ENCODE measurements around the gene FOXF2. TPM values are rescaled to one million over a fixed set of nuclear protein-coding genes. Genes with fewer than 3 reads are reported as not detected.

Gene FOXF2
- total RNA-seq, 1 experiment from 2014 or later = not detected

DNA sequence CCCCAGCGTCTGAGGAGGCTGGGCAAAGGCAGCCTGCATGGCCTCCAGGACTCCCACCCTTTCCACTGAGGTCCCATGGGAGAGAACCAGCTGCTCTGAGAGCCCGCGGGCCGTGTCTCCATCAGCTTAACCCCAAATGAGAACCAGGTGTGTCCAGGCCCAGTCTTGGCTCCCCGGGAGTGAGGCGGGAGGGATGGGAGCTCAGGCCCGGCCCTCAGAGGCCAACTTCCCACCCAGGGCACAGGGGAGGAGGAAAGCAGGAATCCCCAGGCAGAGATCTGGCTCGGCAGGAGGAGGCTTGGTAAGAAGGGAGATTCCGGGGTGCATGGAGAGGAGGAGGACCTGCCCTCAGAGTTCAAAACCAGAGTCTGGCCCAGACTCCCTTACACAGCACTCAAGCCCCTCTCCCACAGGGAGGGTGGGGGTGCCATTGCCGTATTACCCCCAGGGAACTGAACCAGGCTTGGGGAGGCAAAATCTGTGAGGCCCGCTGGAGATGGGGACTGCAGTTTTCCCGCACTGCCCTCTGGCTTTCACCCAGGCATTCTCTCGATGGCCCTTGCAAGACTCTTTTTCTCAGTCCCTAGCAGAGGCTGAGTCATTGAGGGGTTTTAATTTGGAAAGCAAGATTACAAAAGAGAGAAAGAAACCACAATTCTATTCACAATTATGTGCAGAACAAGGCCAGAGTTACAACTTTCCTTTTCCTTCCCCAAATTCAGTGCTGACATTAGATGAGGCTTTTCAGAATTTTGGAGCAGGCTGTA lies 17.1 kb downstream of the FOXF2 start:
- H3K9me2 ChIP-seq (replicated peaks; ENCODE audit: insufficient read depth, low read length) = no peaks in the 10 kb centered on the region
- H3K27me3 ChIP-seq (ENCODE audit: low read length) = no peaks in the 10 kb centered on the region
- H3K4me3 ChIP-seq (ENCODE audit: low read length) = no peak overlapping the region
- H3K4me2 ChIP-seq (ENCODE audit: low read depth, low read length, poor library complexity, severe bottlenecking) = no peak overlapping the region
- H3K27ac ChIP-seq (ENCODE audit: low read length) = no peak overlapping the region
- no peak overlapping the region for H2AFZ ChIP-seq (ENCODE audit: low read length)
- no peak for DNase-seq
- no peak overlapping the region for H3K9ac ChIP-seq (ENCODE audit: low read length)
- H3K9me3 ChIP-seq (ENCODE audit: low read length) = no peaks in the 10 kb centered on the region
- H3K79me2 ChIP-seq (ENCODE audit: low read length) = no peaks in the 10 kb centered on the region
- H4K20me1 ChIP-seq (ENCODE audit: insufficient read depth, low read depth, low read length) = no peaks in the 10 kb centered on the region
- no peaks in the 10 kb centered on the region for H3K4me1 ChIP-seq (ENCODE audit: low read length)
- H3K36me3 ChIP-seq (ENCODE audit: insufficient read depth, low read length) = no peaks in the 10 kb centered on the region

DNA sequence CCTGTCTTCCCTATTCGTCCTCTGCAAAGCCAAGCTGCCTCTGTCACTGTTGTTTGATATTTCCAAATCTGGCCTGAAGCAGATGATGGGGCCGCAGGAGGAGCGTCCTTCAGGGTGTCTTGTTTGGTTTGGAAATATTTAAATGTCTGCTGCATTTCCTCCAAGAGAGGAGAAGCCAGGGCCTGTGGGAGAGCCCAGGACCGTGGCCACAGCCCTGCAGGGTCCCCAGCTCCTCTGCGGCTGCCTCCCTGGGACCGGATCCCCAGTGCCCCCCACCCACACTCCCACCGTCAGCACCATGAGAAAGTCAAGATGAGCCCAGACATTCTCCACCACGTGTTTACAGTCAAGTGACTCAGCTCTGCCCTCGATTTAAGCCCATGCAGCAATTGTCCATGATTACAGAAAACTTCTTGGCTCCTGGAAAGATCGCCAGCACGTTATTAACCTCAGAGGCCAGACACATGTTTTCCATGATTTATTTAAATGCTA lies 18.2 kb downstream of the FOXF2 start:
- H3K4me3 ChIP-seq (ENCODE audit: low read length) = no peak overlapping the region
- no peaks in the 10 kb centered on the region for H3K4me1 ChIP-seq (ENCODE audit: low read length)
- no peaks in the 10 kb centered on the region for H4K20me1 ChIP-seq (ENCODE audit: insufficient read depth, low read depth, low read length)
- no peaks in the 10 kb centered on the region for H3K79me2 ChIP-seq (ENCODE audit: low read length)
- no peaks in the 10 kb centered on the region for H3K9me2 ChIP-seq (replicated peaks; ENCODE audit: insufficient read depth, low read length)
- no peaks in the 10 kb centered on the region for H3K36me3 ChIP-seq (ENCODE audit: insufficient read depth, low read length)
- H3K4me2 ChIP-seq (ENCODE audit: low read depth, low read length, poor library complexity, severe bottlenecking) = no peak overlapping the region
- H2AFZ ChIP-seq (ENCODE audit: low read length) = no peak overlapping the region
- H3K9ac ChIP-seq (ENCODE audit: low read length) = no peak overlapping the region
- H3K27ac ChIP-seq (ENCODE audit: low read length) = no peak overlapping the region
- H3K27me3 ChIP-seq (ENCODE audit: low read length) = no peaks in the 10 kb centered on the region
- H3K9me3 ChIP-seq (ENCODE audit: low read length) = no peaks in the 10 kb centered on the region
- no peak for DNase-seq

DNA sequence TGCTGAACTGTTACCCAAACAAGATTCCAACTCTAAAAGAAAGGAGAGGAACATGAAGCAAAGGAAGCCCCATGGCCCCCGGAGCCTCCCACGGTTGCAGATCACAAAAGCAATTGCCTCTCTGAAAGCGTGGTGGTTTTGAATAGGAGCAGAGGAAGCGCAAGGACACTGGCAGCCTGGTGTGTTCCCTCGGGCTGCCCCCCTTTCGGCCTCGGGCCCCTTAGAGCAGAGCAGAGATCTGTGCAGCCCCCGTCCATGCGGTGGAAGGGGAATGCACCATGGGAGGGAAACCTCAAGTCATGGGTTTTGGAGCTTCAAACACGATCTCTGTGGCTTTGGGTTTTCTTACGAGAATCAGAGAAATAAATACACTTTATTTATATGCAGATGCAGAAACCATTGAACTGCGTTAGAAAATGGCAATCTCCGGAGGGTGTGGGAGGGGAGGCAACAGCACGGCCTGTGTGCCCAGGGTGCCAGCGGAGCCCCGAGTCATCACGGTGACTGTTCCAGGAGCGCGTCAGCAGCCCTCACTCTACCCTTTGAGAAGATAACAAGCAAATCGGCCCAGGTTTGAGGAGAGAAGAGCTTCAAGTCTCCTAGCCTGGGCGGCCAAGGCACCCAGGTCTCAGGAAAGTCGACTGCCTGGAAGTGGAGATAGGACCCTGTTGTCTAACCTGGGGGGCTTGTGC lies 20.5 kb downstream of the FOXF2 start:
- Histone ChIP-seq H4K20me1 (ENCODE audit: insufficient read depth, low read depth, low read length) (no peaks in the 10 kb centered on the region), H3K79me2 (ENCODE audit: low read length) (no peaks in the 10 kb centered on the region), H3K9me3 (ENCODE audit: low read length) (no peaks in the 10 kb centered on the region), H2AFZ (ENCODE audit: low read length) (no peak overlapping the region), H3K4me2 (ENCODE audit: low read depth, low read length, poor library complexity, severe bottlenecking) (no peak overlapping the region), H3K27ac (ENCODE audit: low read length) (no peak overlapping the region), H3K27me3 (ENCODE audit: low read length) (no peaks in the 10 kb centered on the region), H3K36me3 (ENCODE audit: insufficient read depth, low read length) (no peaks in the 10 kb centered on the region), H3K9me2 (replicated peaks; ENCODE audit: insufficient read depth, low read length) (no peaks in the 10 kb centered on the region), H3K4me1 (ENCODE audit: low read length) (no peaks in the 10 kb centered on the region), H3K9ac (ENCODE audit: low read length) (no peak overlapping the region), H3K4me3 (ENCODE audit: low read length) (no peak overlapping the region)
- DNase-seq = no peak

DNA sequence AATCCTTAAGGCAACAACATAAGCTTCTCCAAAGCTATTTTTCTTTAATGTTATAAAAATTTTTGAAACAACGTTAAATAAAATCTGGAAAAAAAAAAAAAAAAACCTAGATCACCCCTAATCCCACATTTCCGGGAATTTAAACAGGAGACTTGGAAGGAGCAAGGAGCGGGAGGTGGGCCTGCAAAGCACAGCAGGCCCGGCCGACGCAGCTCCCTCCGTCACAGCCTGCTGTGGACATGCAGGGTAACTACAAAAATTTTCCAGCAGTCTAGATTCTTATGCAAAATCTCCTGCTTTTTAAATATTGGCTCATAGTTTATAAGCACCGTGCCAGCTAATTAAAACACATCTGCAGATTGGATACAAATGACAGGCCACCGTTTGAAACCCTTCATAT lies 23.5 kb downstream of the FOXF2 start:
- no peaks in the 10 kb centered on the region for H4K20me1 ChIP-seq (ENCODE audit: insufficient read depth, low read depth, low read length)
- no peak overlapping the region for H2AFZ ChIP-seq (ENCODE audit: low read length)
- H3K4me1 ChIP-seq (ENCODE audit: low read length) = no peaks in the 10 kb centered on the region
- no peak overlapping the region for H3K9ac ChIP-seq (ENCODE audit: low read length)
- DNase-seq = no peak
- no peak overlapping the region for H3K4me2 ChIP-seq (ENCODE audit: low read depth, low read length, poor library complexity, severe bottlenecking)
- H3K27ac ChIP-seq (ENCODE audit: low read length) = no peak overlapping the region
- H3K79me2 ChIP-seq (ENCODE audit: low read length) = no peaks in the 10 kb centered on the region
- H3K9me2 ChIP-seq (replicated peaks; ENCODE audit: insufficient read depth, low read length) = no peaks in the 10 kb centered on the region
- H3K9me3 ChIP-seq (ENCODE audit: low read length) = no peaks in the 10 kb centered on the region
- H3K27me3 ChIP-seq (ENCODE audit: low read length) = no peaks in the 10 kb centered on the region
- H3K4me3 ChIP-seq (ENCODE audit: low read length) = no peak overlapping the region
- no peaks in the 10 kb centered on the region for H3K36me3 ChIP-seq (ENCODE audit: insufficient read depth, low read length)

DNA sequence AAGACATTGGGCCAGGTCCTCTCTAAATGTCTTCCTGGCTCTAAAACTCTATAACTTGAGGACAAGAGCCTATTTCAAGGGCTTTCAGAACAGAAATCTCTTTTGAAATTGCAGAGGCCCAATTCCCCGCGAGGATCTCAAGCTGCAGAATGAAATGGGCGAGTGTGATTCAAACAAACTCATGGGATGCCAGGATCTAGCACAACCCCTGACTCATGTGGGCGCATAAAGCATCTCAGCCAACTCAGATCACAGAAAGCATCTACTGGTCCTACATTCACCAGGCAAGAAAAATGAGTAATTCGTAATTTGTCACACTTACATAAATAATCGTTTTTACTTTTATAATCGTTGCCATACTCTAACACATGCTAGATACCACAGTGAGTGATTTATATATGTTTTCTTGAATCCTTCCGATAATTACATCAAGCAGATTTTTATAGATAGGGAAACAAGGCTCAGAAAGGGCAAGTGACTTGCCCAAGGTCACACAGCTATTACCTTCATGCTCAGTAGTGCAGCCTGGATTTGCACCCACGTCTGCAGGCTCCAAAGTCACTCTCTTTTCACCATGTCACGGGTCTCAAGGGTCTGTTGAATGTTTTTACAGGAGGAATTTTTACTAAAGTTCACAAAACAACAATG lies 26.2 kb downstream of the FOXF2 start:
- Histone ChIP-seq H4K20me1 (ENCODE audit: insufficient read depth, low read depth, low read length) (no peaks in the 10 kb centered on the region), H3K36me3 (ENCODE audit: insufficient read depth, low read length) (no peaks in the 10 kb centered on the region), H2AFZ (ENCODE audit: low read length) (no peak overlapping the region), H3K27me3 (ENCODE audit: low read length) (peaks cover 3% of the 10 kb centered on the region; the same call in 1 of the 2 replicates), H3K9me3 (ENCODE audit: low read length) (0 out of 2 replicates have a peak, but pooled peaks cover 3% of the 10 kb centered on the region), H3K9ac (ENCODE audit: low read length) (no peak overlapping the region), H3K4me3 (ENCODE audit: low read length) (no peak overlapping the region), H3K27ac (ENCODE audit: low read length) (no peak overlapping the region), H3K9me2 (replicated peaks; ENCODE audit: insufficient read depth, low read length) (no peaks in the 10 kb centered on the region), H3K4me2 (ENCODE audit: low read depth, low read length, poor library complexity, severe bottlenecking) (no peak overlapping the region), H3K4me1 (ENCODE audit: low read length) (no peaks in the 10 kb centered on the region), H3K79me2 (ENCODE audit: low read length) (no peaks in the 10 kb centered on the region)
- DNase-seq = no peak

DNA sequence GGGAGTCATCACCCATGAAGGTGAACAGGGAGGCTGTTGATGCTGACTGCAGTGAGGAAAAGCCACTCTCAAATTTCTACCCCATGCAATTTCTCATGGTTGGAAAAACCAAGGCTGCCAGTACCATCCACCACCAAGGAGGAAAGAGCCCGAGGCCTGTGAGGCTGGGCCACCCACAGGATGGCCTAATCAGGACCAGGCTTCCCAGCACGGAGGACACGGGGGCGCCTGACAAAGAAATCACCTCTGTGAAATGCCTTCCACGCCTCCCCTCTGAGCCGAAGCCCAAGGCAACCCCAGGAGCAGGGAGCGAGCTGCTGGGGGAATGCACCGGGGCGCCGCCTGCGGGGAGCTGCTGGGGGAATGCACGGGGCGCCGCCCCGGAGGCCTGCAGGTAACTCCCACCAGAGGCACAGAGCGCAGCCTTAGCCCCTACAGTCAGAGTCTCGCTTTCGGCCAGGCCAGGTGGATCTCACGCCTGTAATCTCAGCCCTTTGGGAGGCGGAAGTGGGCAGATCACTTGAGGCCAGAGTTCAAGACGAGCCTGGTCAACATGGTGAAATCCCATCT lies 26.9 kb downstream of the FOXF2 start:
- Histone ChIP-seq H4K20me1 (ENCODE audit: insufficient read depth, low read depth, low read length) (no peaks in the 10 kb centered on the region), H3K36me3 (ENCODE audit: insufficient read depth, low read length) (no peaks in the 10 kb centered on the region), H3K79me2 (ENCODE audit: low read length) (no peaks in the 10 kb centered on the region), H3K4me1 (ENCODE audit: low read length) (no peaks in the 10 kb centered on the region), H3K27ac (ENCODE audit: low read length) (no peak overlapping the region), H3K9me3 (ENCODE audit: low read length) (0 out of 2 replicates have a peak, but pooled peaks cover 3% of the 10 kb centered on the region), H2AFZ (ENCODE audit: low read length) (no peak overlapping the region), H3K4me3 (ENCODE audit: low read length) (no peak overlapping the region), H3K9me2 (replicated peaks; ENCODE audit: insufficient read depth, low read length) (no peaks in the 10 kb centered on the region), H3K27me3 (ENCODE audit: low read length) (peaks cover 3% of the 10 kb centered on the region; the same call in 1 of the 2 replicates), H3K9ac (ENCODE audit: low read length) (no peak overlapping the region), H3K4me2 (ENCODE audit: low read depth, low read length, poor library complexity, severe bottlenecking) (no peak overlapping the region)
- DNase-seq = no peak

DNA sequence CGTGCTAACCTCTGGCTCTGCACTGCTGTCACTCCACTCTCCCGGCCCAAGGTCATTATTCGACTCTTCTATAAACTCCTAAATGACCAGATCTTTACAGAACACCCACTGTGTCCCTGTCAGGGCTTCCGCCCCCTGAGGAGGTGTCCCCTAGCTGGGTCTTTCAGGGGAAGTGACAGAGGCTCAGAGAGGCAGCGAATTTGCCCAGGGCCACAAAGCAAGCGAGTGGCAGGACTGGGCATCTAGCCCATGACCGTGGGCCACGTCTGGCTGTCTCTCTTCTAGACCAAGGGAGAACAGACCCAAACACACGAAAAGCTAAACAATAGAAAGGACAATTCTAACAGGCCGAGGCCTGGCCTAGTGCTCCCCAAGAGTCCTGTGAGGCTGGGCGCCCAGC lies 27.4 kb downstream of the FOXF2 start:
- Histone ChIP-seq H3K27me3 (ENCODE audit: low read length) (peaks cover 3% of the 10 kb centered on the region; the same call in 1 of the 2 replicates), H3K9ac (ENCODE audit: low read length) (no peak overlapping the region), H3K4me1 (ENCODE audit: low read length) (no peaks in the 10 kb centered on the region), H3K9me3 (ENCODE audit: low read length) (0 out of 2 replicates have a peak, but pooled peaks cover 3% of the 10 kb centered on the region), H3K36me3 (ENCODE audit: insufficient read depth, low read length) (no peaks in the 10 kb centered on the region), H3K9me2 (replicated peaks; ENCODE audit: insufficient read depth, low read length) (no peaks in the 10 kb centered on the region), H3K4me3 (ENCODE audit: low read length) (no peak overlapping the region), H3K27ac (ENCODE audit: low read length) (no peak overlapping the region), H4K20me1 (ENCODE audit: insufficient read depth, low read depth, low read length) (no peaks in the 10 kb centered on the region), H3K79me2 (ENCODE audit: low read length) (no peaks in the 10 kb centered on the region), H2AFZ (ENCODE audit: low read length) (no peak overlapping the region), H3K4me2 (ENCODE audit: low read depth, low read length, poor library complexity, severe bottlenecking) (no peak overlapping the region)
- DNase-seq = no peak

DNA sequence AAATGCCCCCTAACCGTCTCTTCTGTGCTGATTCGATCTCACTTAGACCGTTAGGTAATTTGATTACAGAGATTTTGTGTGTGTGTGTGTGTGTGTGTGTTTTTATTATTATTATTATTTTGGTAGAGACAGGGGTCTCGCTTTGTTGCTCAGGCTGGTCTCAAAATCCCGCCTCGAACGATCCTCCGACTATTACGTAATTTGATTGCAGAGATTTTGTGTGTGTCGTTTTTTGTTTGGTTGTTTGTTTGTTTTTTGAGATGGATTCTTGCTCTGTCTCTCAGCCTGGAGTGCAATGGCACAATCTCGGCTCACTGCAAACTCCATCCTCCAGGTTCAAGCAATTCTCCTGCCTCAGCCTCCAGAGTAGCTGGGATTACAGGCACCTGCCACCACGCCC lies 28.3 kb downstream of the FOXF2 start:
- no peaks in the 10 kb centered on the region for H3K4me1 ChIP-seq (ENCODE audit: low read length)
- H3K79me2 ChIP-seq (ENCODE audit: low read length) = no peaks in the 10 kb centered on the region
- no peak overlapping the region for H3K4me3 ChIP-seq (ENCODE audit: low read length)
- no peaks in the 10 kb centered on the region for H3K9me2 ChIP-seq (replicated peaks; ENCODE audit: insufficient read depth, low read length)
- DNase-seq = no peak
- H3K36me3 ChIP-seq (ENCODE audit: insufficient read depth, low read length) = no peaks in the 10 kb centered on the region
- no peak overlapping the region for H2AFZ ChIP-seq (ENCODE audit: low read length)
- H4K20me1 ChIP-seq (ENCODE audit: insufficient read depth, low read depth, low read length) = no peaks in the 10 kb centered on the region
- 0 out of 2 replicates have a peak, but pooled peaks cover 3% of the 10 kb centered on the region for H3K9me3 ChIP-seq (ENCODE audit: low read length)
- H3K4me2 ChIP-seq (ENCODE audit: low read depth, low read length, poor library complexity, severe bottlenecking) = no peak overlapping the region
- no peak overlapping the region for H3K9ac ChIP-seq (ENCODE audit: low read length)
- H3K27me3 ChIP-seq (ENCODE audit: low read length) = peaks cover 3% of the 10 kb centered on the region; the same call in 1 of the 2 replicates
- no peak overlapping the region for H3K27ac ChIP-seq (ENCODE audit: low read length)

Measured in Karpas-422 (cell line).